Ishikawa (cell line): ENCODE measurements around the gene NAB1.

Experiments used
- CEBPB ChIP-seq: IDR thresholded peaks from 2 replicates; pipeline ENCODE4 v1.6.1; 2012
- CREB1 ChIP-seq: IDR thresholded peaks from 2 replicates; pipeline ENCODE4 v1.6.1; 2012; ENCODE audit warnings: low read depth
- EGR1 ChIP-seq: IDR thresholded peaks from 2 replicates; pipeline ENCODE4 v1.6.1; 2012
- EP300 ChIP-seq: IDR thresholded peaks from 2 replicates; pipeline ENCODE4 v1.6.1; 2012; ENCODE audit warnings: borderline replicate concordance
- FOXM1 ChIP-seq: IDR thresholded peaks from 2 replicates; pipeline ENCODE4 v1.6.1; 2012; ENCODE audit warnings: low read depth, borderline replicate concordance
- MAX ChIP-seq: IDR thresholded peaks from 2 replicates; pipeline ENCODE4 v1.6.1; 2012
- NFIC ChIP-seq: IDR thresholded peaks from 2 replicates; pipeline ENCODE4 v1.6.1; 2012
- RAD21 ChIP-seq: IDR thresholded peaks from 2 replicates; pipeline ENCODE4 v1.6.1; 2012; ENCODE audit warnings: low read depth
- REST ChIP-seq: IDR thresholded peaks from 2 replicates; pipeline ENCODE4 v1.6.1; 2012; ENCODE audit warnings: low read depth, mild to moderate bottlenecking
- TAF1 ChIP-seq: IDR thresholded peaks from 2 replicates; pipeline ENCODE4 v1.6.1; 2012; ENCODE audit warnings: low read depth, mild to moderate bottlenecking
- TCF12 ChIP-seq: IDR thresholded peaks from 2 replicates; pipeline ENCODE4 v1.6.1; 2012; ENCODE audit warnings: low read depth
- TEAD4 ChIP-seq: IDR thresholded peaks from 2 replicates; pipeline ENCODE4 v1.6.1; 2012
- USF1 ChIP-seq: IDR thresholded peaks from 2 replicates; pipeline ENCODE4 v1.6.1; 2012
- YY1 ChIP-seq: IDR thresholded peaks from 2 replicates; pipeline ENCODE4 v1.6.1; 2012; ENCODE audit warnings: low read depth
- ZBTB7A ChIP-seq: IDR thresholded peaks from 2 replicates; pipeline ENCODE4 v1.6.1; 2012; ENCODE audit warnings: low read depth

NAB1 gene

GRCh38 chr2:190664240-190664639 is 15.4 kb downstream of the NAB1 start:
- no peak for TF ChIP-seq NFIC
- TF ChIP-seq CEBPB: no peak
- no peak for TF ChIP-seq YY1
- no peak for TF ChIP-seq FOXM1

GRCh38 chr2:190666895-190667294 is 18.0 kb downstream of the NAB1 start:
- TF ChIP-seq REST (no peak), NFIC (no peak), FOXM1 (no peak), MAX (no peak), RAD21 (no peak), CREB1 (no peak), ZBTB7A (no peak), CEBPB (no peak)

- TF ChIP-seq FOXM1 (no peak), EP300 (no peak), YY1 (no peak), TEAD4 (no peak), RAD21 (no peak), REST (no peak), CREB1 (no peak), TAF1 (no peak), TCF12 (no peak), NFIC (no peak)
These were observed 20.0 kb downstream of the NAB1 start for GRCh38 chr2:190668892-190669291.

- TF ChIP-seq CREB1: no peak
- no peak for TF ChIP-seq USF1
- TF ChIP-seq YY1: no peak
- TF ChIP-seq FOXM1: no peak
These were observed 21.5 kb downstream of the NAB1 start for GRCh38 chr2:190670182-190670946.

GRCh38 chr2:190674966-190675650 is 26.2 kb downstream of the NAB1 start:
- TF ChIP-seq USF1 (no peak), RAD21 (no peak), YY1 (no peak), CREB1 (no peak), NFIC (no peak), EGR1 (no peak), MAX (no peak), CEBPB (no peak), FOXM1 (no peak), TCF12 (no peak), TEAD4 (no peak), REST (no peak), ZBTB7A (no peak), TAF1 (no peak), EP300 (no peak)
